HEK293T (cell line): Measurements from ENCODE around the gene ENO2.

Experiments used
- ARNT ChIP-seq: fragments of 450-650 bp; IDR thresholded peaks from 2 replicates; pipeline ENCODE4 v1.6.1; 2017; ENCODE audit warnings: mild to moderate bottlenecking
- BHLHE40 ChIP-seq: fragments of 450-650 bp; IDR thresholded peaks from 2 replicates; pipeline ENCODE4 v1.6.1; 2016; ENCODE audit warnings: mild to moderate bottlenecking, moderate library complexity, borderline replicate concordance
- ELF4 ChIP-seq: fragments of 450-650 bp; IDR thresholded peaks from 2 replicates; pipeline ENCODE4 v1.6.1; 2017; ENCODE audit warnings: antibody characterized with exemption
- FOXA1 ChIP-seq: fragments of 450-650 bp; IDR thresholded peaks from 2 replicates; pipeline ENCODE4 v1.6.1; 2016; ENCODE audit warnings: mild to moderate bottlenecking
- FOXK2 ChIP-seq: fragments of 450-650 bp; IDR thresholded peaks from 2 replicates; pipeline ENCODE4 v1.6.1; 2016; ENCODE audit warnings: mild to moderate bottlenecking
- FOXM1 ChIP-seq: fragments of 450-650 bp; IDR thresholded peaks from 2 replicates; pipeline ENCODE4 v1.6.1; 2017; ENCODE audit warnings: mild to moderate bottlenecking, borderline replicate concordance
- L3MBTL2 ChIP-seq: fragments of 450-650 bp; conservative IDR thresholded peaks from 2 replicates; pipeline ENCODE4 v1.6.1; 2016; ENCODE audit warnings: mild to moderate bottlenecking
- NFRKB ChIP-seq: fragments of 450-650 bp; IDR thresholded peaks from 2 replicates; pipeline ENCODE4 v1.6.1; 2016; ENCODE audit warnings: mild to moderate bottlenecking, moderate library complexity
- SP1 ChIP-seq: fragments of 450-650 bp; IDR thresholded peaks from 2 replicates; pipeline ENCODE4 v1.6.1; 2017
- SUZ12 ChIP-seq: fragments of 450-650 bp; IDR thresholded peaks from 2 replicates; pipeline ENCODE4 v1.6.1; 2016; ENCODE audit warnings: mild to moderate bottlenecking
- TARDBP ChIP-seq: fragments of 450-650 bp; IDR thresholded peaks from 2 replicates; pipeline ENCODE4 v1.6.1; 2016
- ZNF384 ChIP-seq: fragments of 450-650 bp; IDR thresholded peaks from 2 replicates; pipeline ENCODE4 v1.6.1; 2016
- TF ChIP-seq, protein P1 (sequence below): fragments of 450-650 bp; IDR thresholded peaks from 2 replicates; pipeline ENCODE4 v1.6.1; 2016

- TF ChIP-seq, protein P1, sequence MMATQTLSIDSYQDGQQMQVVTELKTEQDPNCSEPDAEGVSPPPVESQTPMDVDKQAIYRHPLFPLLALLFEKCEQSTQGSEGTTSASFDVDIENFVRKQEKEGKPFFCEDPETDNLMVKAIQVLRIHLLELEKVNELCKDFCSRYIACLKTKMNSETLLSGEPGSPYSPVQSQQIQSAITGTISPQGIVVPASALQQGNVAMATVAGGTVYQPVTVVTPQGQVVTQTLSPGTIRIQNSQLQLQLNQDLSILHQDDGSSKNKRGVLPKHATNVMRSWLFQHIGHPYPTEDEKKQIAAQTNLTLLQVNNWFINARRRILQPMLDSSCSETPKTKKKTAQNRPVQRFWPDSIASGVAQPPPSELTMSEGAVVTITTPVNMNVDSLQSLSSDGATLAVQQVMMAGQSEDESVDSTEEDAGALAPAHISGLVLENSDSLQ = no peak
- TF ChIP-seq FOXK2 (no peak), NFRKB (no peak), SP1 (no peak), SUZ12 (no peak), ZNF384 (no peak), ARNT (no peak), BHLHE40 (no peak), FOXM1 (no peak), TARDBP (no peak), FOXA1 (no peak), L3MBTL2 (no peak), ELF4 (no peak)
These were observed 21.8 kb downstream of the ENO2 start for GRCh38 chr12:6936194-6936635.
